ENCODE results near the gene CHMP4B. TPM values are rescaled to one million over a fixed set of nuclear protein-coding genes. Genes with fewer than 3 reads are reported as not detected.
A peak's percentile ranks its signal among the peaks of the same experiment; 100 is the strongest.

The CHMP4B gene
- total RNA-seq, 6 donors from 2014 or later, result 71.2 to 139 (median 104) TPM

DNA sequence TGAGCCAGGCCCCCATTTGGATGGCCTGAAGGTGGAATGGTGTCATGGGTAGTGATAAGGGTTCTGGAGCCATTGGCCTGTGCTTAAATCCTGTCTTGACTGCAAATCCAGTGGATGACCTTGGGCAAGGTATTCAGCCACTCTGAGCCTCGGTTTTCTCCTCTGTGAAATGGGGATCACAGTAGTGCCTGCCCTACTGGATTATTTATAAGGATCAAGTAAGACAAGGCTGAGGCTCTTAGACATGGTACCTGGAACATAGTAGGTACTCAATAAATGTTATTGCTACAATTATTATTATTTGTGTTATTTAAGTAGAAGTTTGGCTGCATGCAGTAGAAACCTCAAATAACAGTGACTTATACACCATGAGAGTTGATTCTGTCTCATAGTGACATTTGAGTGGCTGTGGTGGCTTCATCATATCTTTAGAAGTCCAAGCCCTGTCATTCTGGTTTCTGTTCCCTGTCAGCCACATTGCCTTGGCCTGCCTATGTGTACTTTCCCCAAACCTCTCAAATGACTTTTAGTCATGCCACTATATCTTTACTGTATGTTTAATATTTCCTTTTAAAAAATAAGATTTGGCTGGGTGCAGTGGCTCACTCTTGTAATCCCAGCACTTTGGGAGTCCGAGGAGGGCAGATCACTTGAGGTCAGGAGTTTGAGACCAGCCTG lies 37.6 kb upstream of the CHMP4B start:
- DNase-seq (no peak), ATAC-seq (ENCODE audit: low FRiP score in 2 of 2) (no peak)
- Histone ChIP-seq H3K36me3 (peaks cover 0 to 17% (median 11%) of the 10 kb centered on the region in 4 donors), H3K4me1 (no peaks in the 10 kb centered on the region), H3K4me3 (no peak overlapping the region), H3K27me3 (no peaks in the 10 kb centered on the region), H3K9me3 (no peaks in the 10 kb centered on the region), H3K27ac (no peak overlapping the region)
- WGBS, 2 donors, result 85 to 93% methylated on average over 1 to 2 of the region's 2 CpGs
- TF ChIP-seq EP300 (IDR thresholded peaks at IDR 0.05), result no peak

DNA sequence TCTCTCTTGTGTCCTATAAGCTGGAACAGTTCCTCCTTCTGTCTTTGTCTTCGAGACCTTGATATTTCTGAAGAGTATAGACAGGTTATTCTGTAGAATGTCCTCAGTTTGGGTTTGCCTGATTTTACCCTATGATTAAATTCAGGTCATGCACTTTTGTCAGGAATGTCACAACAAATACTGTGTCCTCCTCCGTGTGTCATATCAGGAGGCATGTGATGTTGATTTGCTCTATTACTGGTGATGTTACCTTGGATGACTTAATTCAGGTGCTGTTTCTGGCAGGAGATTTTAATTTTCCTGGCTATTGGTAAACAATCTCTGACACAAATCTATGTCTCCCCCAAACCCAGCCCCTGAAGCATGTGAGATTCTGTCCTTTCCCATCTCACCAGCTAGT lies 33.3 kb upstream of the CHMP4B start:
- Histone ChIP-seq H3K36me3 (peaks cover 0 to 20% (median 9%) of the 10 kb centered on the region in 4 donors), H3K4me1 (no peaks in the 10 kb centered on the region), H3K27me3 (no peaks in the 10 kb centered on the region), H3K4me3 (no peak overlapping the region), H3K9me3 (no peaks in the 10 kb centered on the region), H3K27ac (no peak overlapping the region)
- DNase-seq, result no peak
- ATAC-seq (ENCODE audit: low FRiP score in 2 of 2), result no peak
- TF ChIP-seq, protein P1, sequence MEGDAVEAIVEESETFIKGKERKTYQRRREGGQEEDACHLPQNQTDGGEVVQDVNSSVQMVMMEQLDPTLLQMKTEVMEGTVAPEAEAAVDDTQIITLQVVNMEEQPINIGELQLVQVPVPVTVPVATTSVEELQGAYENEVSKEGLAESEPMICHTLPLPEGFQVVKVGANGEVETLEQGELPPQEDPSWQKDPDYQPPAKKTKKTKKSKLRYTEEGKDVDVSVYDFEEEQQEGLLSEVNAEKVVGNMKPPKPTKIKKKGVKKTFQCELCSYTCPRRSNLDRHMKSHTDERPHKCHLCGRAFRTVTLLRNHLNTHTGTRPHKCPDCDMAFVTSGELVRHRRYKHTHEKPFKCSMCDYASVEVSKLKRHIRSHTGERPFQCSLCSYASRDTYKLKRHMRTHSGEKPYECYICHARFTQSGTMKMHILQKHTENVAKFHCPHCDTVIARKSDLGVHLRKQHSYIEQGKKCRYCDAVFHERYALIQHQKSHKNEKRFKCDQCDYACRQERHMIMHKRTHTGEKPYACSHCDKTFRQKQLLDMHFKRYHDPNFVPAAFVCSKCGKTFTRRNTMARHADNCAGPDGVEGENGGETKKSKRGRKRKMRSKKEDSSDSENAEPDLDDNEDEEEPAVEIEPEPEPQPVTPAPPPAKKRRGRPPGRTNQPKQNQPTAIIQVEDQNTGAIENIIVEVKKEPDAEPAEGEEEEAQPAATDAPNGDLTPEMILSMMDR (IDR thresholded peaks at IDR 0.05), result no peak
- TF ChIP-seq EP300 (IDR thresholded peaks at IDR 0.05), result no peak
- TF ChIP-seq POLR2A (IDR thresholded peaks at IDR 0.05), result no peak
- no peak for TF ChIP-seq POLR2AphosphoS5 (IDR thresholded peaks at IDR 0.05)
- WGBS, 2 donors, result 82 to 90% methylated on average over 2 of the region's 2 CpGs

DNA sequence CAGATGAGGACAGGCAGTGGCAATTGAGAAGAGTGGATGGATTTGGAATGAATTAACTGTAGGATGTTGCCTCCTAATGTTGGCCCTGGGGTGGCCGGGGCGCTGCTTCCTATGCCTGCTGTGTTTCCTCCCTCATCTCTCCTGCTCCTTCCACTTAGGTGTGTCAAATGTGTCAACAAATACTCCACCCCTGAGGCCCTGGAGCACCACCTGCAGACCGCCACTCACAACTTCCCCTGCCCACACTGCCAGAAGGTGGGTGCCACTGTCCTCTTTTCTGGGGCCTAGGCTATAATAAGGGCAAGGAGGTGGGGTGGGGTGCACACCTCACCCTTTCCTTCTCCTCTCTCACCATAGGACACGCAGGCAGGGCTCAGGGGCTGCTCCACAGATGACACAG lies 30.0 kb upstream of the CHMP4B start:
- WGBS, 2 donors, result 78 to 83% methylated on average over 4 of the region's 4 CpGs
- H3K4me3 ChIP-seq, result no peak overlapping the region
- TF ChIP-seq EP300 (IDR thresholded peaks at IDR 0.05) (no peak), POLR2AphosphoS5 (IDR thresholded peaks at IDR 0.05) (no peak), POLR2A (IDR thresholded peaks at IDR 0.05) (no peak)
- TF ChIP-seq, protein P1 (IDR thresholded peaks at IDR 0.05), result no peak
- no peaks in the 10 kb centered on the region for H3K27me3 ChIP-seq
- peaks cover 0 to 22% (median 7%) of the 10 kb centered on the region in 4 donors for H3K36me3 ChIP-seq
- no peaks in the 10 kb centered on the region for H3K4me1 ChIP-seq
- DNase-seq (peak in 1 of 2 donors; percentile 22), ATAC-seq (ENCODE audit: low FRiP score in 2 of 2) (no peak)
- no peaks in the 10 kb centered on the region for H3K9me3 ChIP-seq
- no peak overlapping the region for H3K27ac ChIP-seq

DNA sequence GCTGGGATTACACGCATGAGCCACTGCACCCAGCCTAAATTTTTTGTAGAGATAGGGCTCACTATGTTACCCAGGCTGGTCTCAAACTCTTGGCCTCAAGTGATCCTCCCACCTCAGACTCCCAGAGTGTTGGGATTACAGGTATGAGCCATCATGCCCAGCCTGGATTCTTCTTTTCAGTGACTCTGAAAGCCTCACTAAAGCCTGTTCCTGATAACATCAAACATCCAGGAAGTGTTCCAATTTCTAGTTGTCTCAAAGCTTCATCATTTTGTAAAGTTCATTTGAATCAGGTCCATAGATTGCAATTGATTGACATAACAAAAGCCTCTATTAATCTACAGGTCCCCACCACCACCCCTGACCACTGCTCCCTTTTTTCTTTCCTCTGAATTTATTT lies 29.2 kb upstream of the CHMP4B start:
- Histone ChIP-seq H3K9me3 (no peaks in the 10 kb centered on the region), H3K27ac (no peak overlapping the region), H3K4me3 (no peak overlapping the region), H3K36me3 (peaks cover 0 to 19% (median 7%) of the 10 kb centered on the region in 4 donors), H3K4me1 (no peaks in the 10 kb centered on the region), H3K27me3 (no peaks in the 10 kb centered on the region)
- DNase-seq, result no peak
- 92 to 100% methylated on average over 1 of the region's 1 CpG for WGBS, 2 donors
- no peak for ATAC-seq (ENCODE audit: low FRiP score in 2 of 2)
- no peak for TF ChIP-seq POLR2AphosphoS5 (IDR thresholded peaks at IDR 0.05)

DNA sequence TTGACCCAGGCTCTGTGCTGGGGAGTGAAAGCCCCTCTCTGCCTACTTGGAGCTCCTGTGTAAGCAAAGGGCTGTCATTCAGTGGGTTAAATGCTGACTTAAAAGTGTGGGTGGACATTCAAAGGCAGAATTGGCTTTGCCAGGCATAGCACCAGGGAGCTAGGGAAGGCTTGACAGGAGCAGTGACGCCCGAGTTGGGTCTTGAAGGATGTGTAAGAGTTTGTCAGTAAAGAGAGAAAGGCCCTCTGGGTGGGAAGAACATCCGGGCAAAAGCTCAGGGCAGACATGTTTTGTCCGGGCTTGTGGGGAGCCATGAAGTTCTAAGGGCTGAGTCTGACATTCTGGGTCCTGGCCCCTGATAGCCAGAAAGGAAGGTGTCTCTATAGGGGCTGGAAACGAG lies 27.9 kb upstream of the CHMP4B start:
- TF ChIP-seq POLR2A (IDR thresholded peaks at IDR 0.05), result no peak
- TF ChIP-seq EP300 (IDR thresholded peaks at IDR 0.05), result no peak
- TF ChIP-seq, protein P1 (IDR thresholded peaks at IDR 0.05), result no peak
- no peak for TF ChIP-seq POLR2AphosphoS5 (IDR thresholded peaks at IDR 0.05)
- Histone ChIP-seq H3K4me1 (no peaks in the 10 kb centered on the region), H3K4me3 (no peak overlapping the region), H3K27ac (no peak overlapping the region), H3K36me3 (peaks cover 0 to 19% (median 7%) of the 10 kb centered on the region in 4 donors), H3K27me3 (no peaks in the 10 kb centered on the region), H3K9me3 (no peaks in the 10 kb centered on the region)
- DNase-seq (no peak), ATAC-seq (ENCODE audit: low FRiP score in 2 of 2) (no peak)
- 84 to 93% methylated on average over 5 of the region's 5 CpGs for WGBS, 2 donors

DNA sequence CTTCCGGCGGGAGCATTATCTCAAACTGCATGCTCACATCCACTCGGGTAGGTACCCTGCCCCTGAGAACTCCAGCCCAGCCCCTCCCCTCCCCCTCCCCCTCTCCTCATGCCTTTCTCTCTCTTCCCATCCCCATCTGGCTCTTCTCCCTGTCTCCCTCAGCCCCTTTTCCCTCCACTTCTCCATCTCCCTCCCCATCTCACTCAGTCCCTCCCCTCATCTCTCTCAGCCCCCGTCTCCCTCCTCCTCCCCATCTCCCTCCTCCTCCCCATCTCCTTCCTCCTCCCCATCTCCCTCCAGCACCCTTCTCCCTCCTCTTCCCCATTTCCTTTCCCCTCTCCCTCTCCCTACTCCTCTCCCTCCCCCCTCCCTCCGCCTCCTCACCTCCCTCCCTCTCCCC lies 27.3 kb upstream of the CHMP4B start:
- H3K9me3 ChIP-seq, result no peaks in the 10 kb centered on the region
- ATAC-seq (ENCODE audit: low FRiP score in 2 of 2), result no peak
- H3K27ac ChIP-seq, result no peak overlapping the region
- DNase-seq, result no peak
- H3K36me3 ChIP-seq, result peaks cover 0 to 19% (median 7%) of the 10 kb centered on the region in 4 donors
- no peak overlapping the region for H3K4me3 ChIP-seq
- H3K27me3 ChIP-seq, result no peaks in the 10 kb centered on the region
- WGBS, 2 donors, result 72 to 84% methylated on average over 3 to 5 of the region's 5 CpGs
- no peak for TF ChIP-seq POLR2AphosphoS5 (IDR thresholded peaks at IDR 0.05)
- no peak for TF ChIP-seq POLR2A (IDR thresholded peaks at IDR 0.05)
- TF ChIP-seq EP300 (IDR thresholded peaks at IDR 0.05), result no peak
- TF ChIP-seq, protein P1 (IDR thresholded peaks at IDR 0.05), result no peak
- peaks cover 0 to 3% (median 1%) of the 10 kb centered on the region in 4 donors for H3K4me1 ChIP-seq

Data from upper lobe of left lung (tissue), 6 donors.